Esophagus (tissue), 2 donors: ENCODE results near the gene RFXAP. TPM values are rescaled to one million over a fixed set of nuclear protein-coding genes. Genes with fewer than 3 reads are reported as not detected.

ENCODE experiments used
- H3K27ac ChIP-seq, 2 donors: one replicate each; pipeline ENCODE4 v1.5.1; 2013; ENCODE audit warnings: low read depth in 2 of 2, mild to moderate bottlenecking in 2 of 2, inconsistent platforms in 1 of 2, low read length in 1 of 2, moderate library complexity in 1 of 2
- H3K27me3 ChIP-seq, 2 donors: one replicate each; pipeline ENCODE4 v1.6.1; 2013; ENCODE audit warnings: low read length in 2 of 2, control low read depth in 1 of 2, mild to moderate bottlenecking in 1 of 2; ENCODE audit not compliant: insufficient read depth in 2 of 2, control insufficient read depth in 1 of 2
- H3K36me3 ChIP-seq, 2 donors: one replicate each; pipeline ENCODE4 v1.6.1; 2013; ENCODE audit warnings: low read length in 1 of 2; ENCODE audit not compliant: control insufficient read depth in 2 of 2, insufficient read depth in 2 of 2
- H3K4me1 ChIP-seq, 2 donors: one replicate each; pipeline ENCODE4 v1.6.1; 2013; ENCODE audit warnings: low read length in 1 of 2; ENCODE audit not compliant: control insufficient read depth in 2 of 2, insufficient read depth in 2 of 2
- H3K4me3 ChIP-seq, 2 donors: one replicate each; pipeline ENCODE4 v1.5.1; 2013; ENCODE audit warnings: low read length in 2 of 2, mild to moderate bottlenecking in 2 of 2, low read depth in 1 of 2, moderate library complexity in 1 of 2
- H3K9me3 ChIP-seq, 2 donors: one replicate each; pipeline ENCODE4 v1.6.1; 2013; ENCODE audit warnings: mild to moderate bottlenecking in 2 of 2, low read depth in 1 of 2, low read length in 1 of 2, moderate library complexity in 1 of 2; ENCODE audit not compliant: control insufficient read depth in 2 of 2, insufficient read depth in 1 of 2
- WGBS, 2 donors: extraction: QIAGEN DNeasy Blood & Tissue Kit; methylation state at CpG; one replicate each; pipeline ENCODE4 v1.1.7; 2013; 5-methylcytosine and 5-hydroxymethylcytosine counted together
- polyA plus RNA-seq, 2 donors: library from polyadenylated mRNA; stranded (reverse); fragments of 200-250 nt; gene quantifications; one replicate each; pipeline ENCODE4 v1.2.3, GENCODE V29; 2013
- donor health status: healthy with polysubstance abuse.
- donor health status: Bipolar disorder and iron deficiency.

RFXAP gene
- polyA plus RNA-seq, 2 donors, result 1.4 to 1.6 TPM

DNA sequence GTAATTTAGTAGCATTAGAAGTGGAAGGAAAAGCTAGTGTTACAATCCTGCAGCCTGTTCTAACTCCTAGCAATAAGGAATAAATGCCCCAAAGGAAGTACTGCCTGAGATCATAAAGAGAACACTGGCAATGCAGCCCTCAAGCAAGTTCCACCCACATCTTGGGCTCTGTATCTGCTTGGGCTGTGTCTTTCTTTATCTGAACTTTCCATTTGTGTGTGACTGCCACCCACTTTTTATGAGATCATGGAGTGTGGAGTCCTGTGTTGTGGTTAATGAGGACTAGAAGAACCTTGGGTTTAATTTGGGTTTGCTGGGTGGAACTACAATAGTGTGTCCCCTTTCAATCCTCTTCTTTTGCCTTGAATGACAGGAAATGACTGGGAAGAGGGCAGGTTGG is 38.2 kb downstream of the RFXAP start:
- no peaks in the 10 kb centered on the region for H3K4me1 ChIP-seq
- H3K27ac ChIP-seq, result no peak overlapping the region
- H3K36me3 ChIP-seq, result no peaks in the 10 kb centered on the region
- H3K9me3 ChIP-seq, result no peaks in the 10 kb centered on the region
- H3K27me3 ChIP-seq, result no peaks in the 10 kb centered on the region
- H3K4me3 ChIP-seq, result no peak overlapping the region

- Histone ChIP-seq H3K9me3 (no peaks in the 10 kb centered on the region), H3K27me3 (no peaks in the 10 kb centered on the region), H3K36me3 (no peaks in the 10 kb centered on the region), H3K4me3 (no peak overlapping the region), H3K4me1 (no peaks in the 10 kb centered on the region), H3K27ac (no peak overlapping the region)
- WGBS, 2 donors, result 24 to 39% methylated on average over 3 of the region's 3 CpGs
Observed at GRCh38 chr13:36858290-36858689, 39.3 kb downstream of the RFXAP start.

- Histone ChIP-seq H3K27ac (no peak overlapping the region), H3K9me3 (no peaks in the 10 kb centered on the region), H3K4me3 (no peak overlapping the region), H3K4me1 (no peaks in the 10 kb centered on the region), H3K27me3 (no peaks in the 10 kb centered on the region), H3K36me3 (no peaks in the 10 kb centered on the region)
- WGBS, 2 donors, result 85 to 92% methylated on average over 4 of the region's 4 CpGs
Observed at GRCh38 chr13:36859259-36859658, 40.2 kb downstream of the RFXAP start.

- Histone ChIP-seq H3K27ac (no peak overlapping the region), H3K4me3 (no peak overlapping the region), H3K36me3 (no peaks in the 10 kb centered on the region), H3K9me3 (no peaks in the 10 kb centered on the region), H3K27me3 (no peaks in the 10 kb centered on the region), H3K4me1 (no peaks in the 10 kb centered on the region)
- 67 to 71% methylated on average over 6 of the region's 6 CpGs for WGBS, 2 donors
Observed at GRCh38 chr13:36862002-36862685, 43.1 kb downstream of the RFXAP start.

DNA sequence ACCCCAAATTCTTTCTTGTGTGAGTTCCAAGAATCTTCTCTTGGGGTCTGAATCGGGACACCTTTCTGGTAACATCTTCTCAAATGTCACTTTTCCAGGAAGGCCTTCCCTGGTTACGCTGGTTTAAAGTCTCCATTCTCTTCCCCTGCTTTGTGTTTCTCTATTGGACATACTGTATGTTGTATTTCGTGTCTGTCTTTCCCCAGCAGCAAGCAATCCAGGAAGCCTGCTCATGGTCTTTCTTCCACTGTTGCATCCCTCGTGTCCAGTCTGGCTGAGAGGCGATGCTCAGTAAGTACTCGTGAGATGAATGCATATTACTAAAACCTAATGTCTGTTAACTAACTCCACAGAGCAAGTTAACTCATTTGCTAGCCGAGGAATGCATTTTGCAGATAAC is 43.7 kb downstream of the RFXAP start:
- Histone ChIP-seq H3K27me3 (no peaks in the 10 kb centered on the region), H3K27ac (no peak overlapping the region), H3K9me3 (no peaks in the 10 kb centered on the region), H3K4me3 (no peak overlapping the region), H3K36me3 (no peaks in the 10 kb centered on the region), H3K4me1 (no peaks in the 10 kb centered on the region)
- WGBS, 2 donors, result 78 to 84% methylated on average over 7 of the region's 7 CpGs

DNA sequence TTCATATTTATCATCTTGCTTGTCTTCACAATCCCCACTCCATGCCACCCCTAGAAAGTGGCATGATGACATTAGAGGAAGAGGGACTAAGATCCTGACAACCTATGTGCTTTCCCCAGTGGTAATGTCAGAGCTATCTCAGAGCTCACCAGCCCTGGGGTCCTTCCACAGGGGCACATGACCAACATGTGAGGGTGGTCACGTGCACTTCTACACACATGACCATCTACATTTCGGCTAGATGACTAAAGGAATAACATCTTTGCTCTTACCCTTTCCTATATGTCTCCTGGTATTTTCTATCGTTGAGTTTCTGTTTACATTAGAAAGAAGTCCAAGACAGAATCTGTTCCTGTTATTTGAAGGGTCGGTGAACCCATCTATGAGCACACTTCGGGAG is 46.2 kb downstream of the RFXAP start:
- Histone ChIP-seq H3K27me3 (no peaks in the 10 kb centered on the region), H3K36me3 (no peaks in the 10 kb centered on the region), H3K4me1 (no peaks in the 10 kb centered on the region), H3K9me3 (no peaks in the 10 kb centered on the region), H3K27ac (no peak overlapping the region), H3K4me3 (no peak overlapping the region)
- 83 to 88% methylated on average over 5 of the region's 5 CpGs for WGBS, 2 donors

GRCh38 chr13:36866232-36866631 is 47.2 kb downstream of the RFXAP start:
- Histone ChIP-seq H3K4me3 (no peak overlapping the region), H3K4me1 (no peaks in the 10 kb centered on the region), H3K27ac (no peak overlapping the region), H3K9me3 (no peaks in the 10 kb centered on the region), H3K27me3 (no peaks in the 10 kb centered on the region), H3K36me3 (no peaks in the 10 kb centered on the region)

DNA sequence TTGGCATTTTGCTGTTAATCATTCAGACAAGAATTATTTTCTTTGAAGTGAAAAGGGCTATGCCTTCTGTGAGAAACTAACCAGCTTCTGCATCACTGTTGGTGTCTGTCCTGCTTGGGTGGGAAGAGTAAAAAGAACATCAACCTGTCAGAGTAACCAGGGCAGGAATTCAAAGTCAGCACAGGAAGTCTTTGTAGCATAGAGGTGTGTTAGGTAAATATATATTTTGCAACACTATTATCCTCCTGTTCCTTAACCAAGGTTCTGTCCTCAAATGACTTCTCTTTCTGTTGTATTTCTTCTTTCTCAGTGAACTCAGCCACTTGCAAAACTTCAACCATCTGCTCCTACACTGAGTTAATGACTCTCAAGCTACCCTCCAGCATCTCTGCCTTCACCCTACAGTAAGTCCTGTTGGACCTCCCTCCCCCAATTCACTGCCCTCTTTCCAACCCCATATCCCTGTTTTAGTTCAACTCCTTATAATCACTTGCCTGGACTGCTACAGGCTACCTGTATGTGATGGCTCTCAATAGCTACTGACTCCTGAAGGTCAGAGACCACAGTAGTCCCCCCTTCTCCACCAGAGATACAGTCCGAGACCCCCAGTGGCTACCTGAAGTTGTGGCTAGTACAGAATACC is 51.1 kb downstream of the RFXAP start:
- 81 to 88% methylated on average over 1 of the region's 1 CpG for WGBS, 2 donors
- H3K27me3 ChIP-seq, result no peaks in the 10 kb centered on the region
- no peaks in the 10 kb centered on the region for H3K9me3 ChIP-seq

DNA sequence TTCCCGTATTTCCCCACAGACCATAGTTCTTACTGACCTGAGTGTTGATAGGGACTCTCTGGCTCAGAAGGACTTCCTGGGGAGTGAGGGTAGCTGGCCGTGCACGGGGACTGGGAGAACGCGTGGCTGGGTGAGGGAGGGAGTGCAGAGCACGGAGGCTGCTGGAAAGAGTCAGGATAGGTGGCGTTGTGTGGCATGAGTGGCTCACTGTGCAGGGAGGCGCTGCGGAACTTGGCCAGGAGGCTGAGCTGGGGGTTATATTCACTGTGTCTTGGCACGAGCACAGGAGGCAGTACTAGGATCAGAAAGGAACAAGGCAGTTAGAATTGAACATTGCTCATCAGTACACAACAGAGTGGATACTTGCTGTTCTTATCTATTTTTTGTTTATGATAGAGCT is 53.6 kb downstream of the RFXAP start:
- H3K9me3 ChIP-seq, result no peaks in the 10 kb centered on the region
- 75% methylated on average over 10 of the region's 10 CpGs for WGBS, 2 donors
- no peak overlapping the region for H3K27ac ChIP-seq
- H3K27me3 ChIP-seq, result no peaks in the 10 kb centered on the region
- H3K4me1 ChIP-seq, result no peaks in the 10 kb centered on the region
- no peak overlapping the region for H3K4me3 ChIP-seq
- no peaks in the 10 kb centered on the region for H3K36me3 ChIP-seq

More for the DNA sequence above, 51.1 kb downstream of the RFXAP start:
- H3K27ac ChIP-seq, result no peak overlapping the region
- H3K36me3 ChIP-seq, result no peaks in the 10 kb centered on the region
- H3K4me1 ChIP-seq, result no peaks in the 10 kb centered on the region
- no peak overlapping the region for H3K4me3 ChIP-seq

GRCh38 chr13:36875431-36875830 is 56.4 kb downstream of the RFXAP start:
- H3K4me3 ChIP-seq, result no peak overlapping the region
- H3K27ac ChIP-seq, result no peak overlapping the region
- no peaks in the 10 kb centered on the region for H3K9me3 ChIP-seq
- H3K36me3 ChIP-seq, result no peaks in the 10 kb centered on the region
- 88 to 89% methylated on average over 4 of the region's 4 CpGs for WGBS, 2 donors
- no peaks in the 10 kb centered on the region for H3K27me3 ChIP-seq
- H3K4me1 ChIP-seq, result no peaks in the 10 kb centered on the region
